ENCODE data around the gene AMBRA1.

GRCh38 chr11:46393231-46393616 lies 200.6 kb downstream of the AMBRA1 start:
- TF ChIP-seq CTCF (IDR thresholded peaks at IDR 0.05) (no peak), EP300 (IDR thresholded peaks at IDR 0.05) (no peak), POLR2AphosphoS5 (IDR thresholded peaks at IDR 0.05) (no peak), POLR2A (IDR thresholded peaks at IDR 0.05; ENCODE audit: low read depth) (no peak)
